Caco-2 (cell line): ENCODE data around the gene GBX2. TPM values are rescaled to one million over a fixed set of nuclear protein-coding genes. Genes with fewer than 3 reads are reported as not detected.

Source experiments
- BruUV-seq: library from RNA; stranded (reverse); fragments of 400-500 nt; replicated peaks from 2 replicates; lab custom pipeline; 2021; lab: Mats Ljungman, UMichigan
- CTCF ChIA-PET: fragments of 300-600 bp; sonication (Branson Sonifier 250); formaldehyde crosslinking; loops from one replicate; lab custom pipeline; 2022; ENCODE audit warnings: antibody characterized with exemption; lab: Charles Lee
- POLR2A ChIA-PET: fragments of 300-600 bp; sonication (Branson Sonifier 250); formaldehyde crosslinking; loops from one replicate; lab custom pipeline; 2022; ENCODE audit warnings: antibody characterized with exemption; lab: Charles Lee
- DNase-seq, 2 experiments: peaks; one replicate each; pipeline versions ENCODE4 v3.0.0 to v3.0.0-alpha.2; 2020 to 2022
- H3K27me3 ChIP-seq: replicated peaks from 2 replicates; pipeline ENCODE4 v1.6.0; 2011; ENCODE audit warnings: low read length; ENCODE audit not compliant: control insufficient read depth, insufficient read depth
- H3K36me3 ChIP-seq: 2 replicates; pipeline ENCODE4 v1.5.1; 2011; ENCODE audit warnings: low read length; ENCODE audit not compliant: control insufficient read depth, insufficient read depth
- H3K4me1 ChIP-seq: fragments of 250-450 bp; sonication (Bioruptor Pico); 2 replicates; pipeline ENCODE4 v1.5.1; 2020; ENCODE audit warnings: mild to moderate bottlenecking
- H3K4me3 ChIP-seq: 2 replicates; pipeline ENCODE4 v1.5.1; 2011; ENCODE audit warnings: low read depth, mild to moderate bottlenecking, control low read depth, low read length
- H3K9me3 ChIP-seq: fragments of 250-450 bp; sonication (Bioruptor Pico); 2 replicates; pipeline ENCODE4 v1.5.1; 2020; ENCODE audit warnings: mild to moderate bottlenecking, moderate library complexity
- H3K27ac Mint-ChIP-seq: one replicate; pipeline ENCODE4 v1.8.0; 2022; ENCODE audit warnings: mixed read lengths; ENCODE audit not compliant: unreplicated experiment
- H3K27me3 Mint-ChIP-seq: one replicate; pipeline ENCODE4 v1.8.0; 2022; ENCODE audit warnings: mixed read lengths; ENCODE audit not compliant: insufficient read depth, unreplicated experiment
- H3K36me3 Mint-ChIP-seq: one replicate; pipeline ENCODE4 v1.8.0; 2022; ENCODE audit warnings: mild to moderate bottlenecking, mixed read lengths; ENCODE audit not compliant: insufficient read depth, unreplicated experiment
- H3K4me1 Mint-ChIP-seq: one replicate; pipeline ENCODE4 v1.8.0; 2022; ENCODE audit warnings: low read depth, mixed read lengths; ENCODE audit not compliant: unreplicated experiment
- H3K4me3 Mint-ChIP-seq: one replicate; pipeline ENCODE4 v1.8.0; 2022; ENCODE audit warnings: mild to moderate bottlenecking, moderate library complexity, mixed read lengths; ENCODE audit not compliant: unreplicated experiment
- H3K9me3 Mint-ChIP-seq: one replicate; pipeline ENCODE4 v1.8.0; 2022; ENCODE audit warnings: mixed read lengths; ENCODE audit not compliant: unreplicated experiment
- CTCF ChIP-seq, 2 experiments: fragments of 200-600 bp in 1 of 2; IDR thresholded peaks; 1 replicate in 1 of 2; 2 replicates in 1 of 2; pipeline versions ENCODE4 v1.5.1 to v1.8.0; 2011 to 2022; ENCODE audit warnings: antibody characterized with exemption in 1 of 2, control low read depth in 1 of 2, inconsistent platforms in 1 of 2, low read depth in 1 of 2, low read length in 1 of 2, mild to moderate bottlenecking in 1 of 2, moderate library complexity in 1 of 2; ENCODE audit not compliant: insufficient read depth in 1 of 2, severe bottlenecking in 1 of 2, unreplicated experiment in 1 of 2
- intact Hi-C: fragments of 100-400 bp; cut with micrococcal nuclease; formaldehyde crosslinking; loops from one replicate; pipeline ENCODE4 v1.10.0; 2022; ENCODE audit not compliant: unreplicated experiment
- total RNA-seq: library from RNA; stranded (reverse); gene quantifications from 2 replicates; pipeline ENCODE4 v1.2.3, GENCODE V29; 2022

Gene GBX2
- total RNA-seq, 1 experiment from 2014 or later, result 2.1 TPM

- Histone ChIP-seq H3K4me3 (no peak overlapping the region), H3K4me1 (no peaks in the 10 kb centered on the region), H3K36me3 (no peaks in the 10 kb centered on the region), H3K27me3 (no peaks in the 10 kb centered on the region), H3K9me3 (no peaks in the 10 kb centered on the region)
- no peak overlapping the region for H3K4me3 Mint-ChIP-seq
- no peak for DNase-seq
- POLR2A ChIA-PET, result no interaction called here
- H3K27ac Mint-ChIP-seq, result no peak overlapping the region
- H3K36me3 Mint-ChIP-seq, result no peaks in the 10 kb centered on the region
- no peaks in the 10 kb centered on the region for H3K4me1 Mint-ChIP-seq
- H3K27me3 Mint-ChIP-seq, result peaks cover 7% of the 10 kb centered on the region
- TF ChIP-seq CTCF (IDR thresholded peaks at IDR 0.05; ENCODE audit: insufficient read depth in 1 of 2, low read depth in 1 of 2, low read length in 1 of 2, severe bottlenecking in 1 of 2, unreplicated experiment in 1 of 2), result no peak
- no TSS peak for BruUV-seq
- CTCF ChIA-PET, result no interaction called here
- intact Hi-C loops, result no loop called here
- H3K9me3 Mint-ChIP-seq, result peaks cover 15% of the 10 kb centered on the region
Observed at GRCh38 chr2:236156860-236157194, 11.4 kb downstream of the GBX2 start.

DNA sequence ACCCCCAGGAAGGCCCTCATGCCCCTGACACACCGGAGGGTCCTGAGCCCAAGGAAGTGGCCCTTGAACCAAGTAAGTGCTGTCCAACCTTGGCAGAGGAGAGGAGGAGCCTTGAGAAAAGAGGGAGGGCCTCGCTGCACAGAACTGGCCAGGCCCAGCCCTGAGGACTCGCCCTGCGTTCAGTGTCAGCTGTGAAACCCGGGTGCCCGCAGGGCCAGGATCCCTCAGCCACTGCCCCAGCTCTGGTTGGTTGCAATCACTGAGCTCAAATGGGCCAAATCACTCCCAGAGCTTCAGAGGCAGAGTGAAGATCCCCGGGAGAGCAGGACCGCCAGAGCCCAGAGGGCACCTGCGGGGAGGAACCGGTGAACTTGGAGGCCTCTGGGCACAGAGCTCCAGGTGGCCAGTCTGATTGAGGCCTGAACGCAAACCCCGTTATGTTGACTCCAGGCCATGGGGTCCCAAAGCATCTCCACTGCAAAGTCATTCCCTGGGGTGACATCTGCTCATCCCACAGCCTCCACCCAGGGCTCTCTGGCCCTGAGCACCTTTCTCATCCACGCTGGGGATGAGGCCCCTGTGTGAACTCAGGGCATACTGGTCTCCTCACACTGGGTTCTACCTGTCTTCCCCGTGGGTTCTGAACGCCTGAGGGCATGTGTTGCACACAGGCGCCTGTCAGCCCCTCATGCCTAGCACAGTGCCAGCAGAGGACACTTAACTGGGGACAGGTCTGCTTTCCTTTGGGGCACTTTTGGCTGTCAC is 11.9 kb downstream of the GBX2 start:
- Mint-ChIP-seq H3K4me1 (no peaks in the 10 kb centered on the region), H3K27me3 (peaks cover 7% of the 10 kb centered on the region), H3K36me3 (no peaks in the 10 kb centered on the region), H3K27ac (no peak overlapping the region), H3K9me3 (peaks cover 15% of the 10 kb centered on the region), H3K4me3 (no peak overlapping the region)
- Histone ChIP-seq H3K27me3 (no peaks in the 10 kb centered on the region), H3K9me3 (no peaks in the 10 kb centered on the region), H3K4me3 (no peak overlapping the region), H3K36me3 (no peaks in the 10 kb centered on the region), H3K4me1 (no peaks in the 10 kb centered on the region)
- intact Hi-C loops, result no loop called here
- CTCF ChIA-PET, result no interaction called here
- TF ChIP-seq CTCF (IDR thresholded peaks at IDR 0.05; ENCODE audit: insufficient read depth in 1 of 2, low read depth in 1 of 2, low read length in 1 of 2, severe bottlenecking in 1 of 2, unreplicated experiment in 1 of 2), result no peak
- POLR2A ChIA-PET, result no interaction called here
- no TSS peak for BruUV-seq
- no peak for DNase-seq

DNA sequence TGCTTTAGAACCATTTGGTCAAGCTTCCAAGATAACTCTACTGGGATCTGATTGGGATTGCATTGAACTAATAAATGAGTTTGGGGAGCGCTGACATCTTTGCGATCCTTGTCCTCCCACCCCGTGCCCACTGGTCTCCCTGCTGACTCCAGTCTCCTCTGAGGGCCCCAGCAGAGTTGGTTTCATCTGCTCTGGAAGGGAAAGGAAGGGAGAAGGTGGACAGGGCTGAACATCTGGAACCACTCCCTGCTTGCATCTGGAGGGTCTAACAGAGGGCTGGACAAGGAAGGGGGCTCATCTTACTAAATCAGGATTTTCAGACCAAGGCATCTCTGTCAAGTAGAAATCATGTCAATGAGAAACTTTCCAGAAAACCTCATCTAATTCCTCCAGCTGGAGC is 12.8 kb downstream of the GBX2 start:
- intact Hi-C loops, result no loop called here
- Mint-ChIP-seq H3K4me1 (no peaks in the 10 kb centered on the region), H3K9me3 (peaks cover 15% of the 10 kb centered on the region), H3K27ac (no peak overlapping the region), H3K36me3 (no peaks in the 10 kb centered on the region), H3K27me3 (peaks cover 7% of the 10 kb centered on the region), H3K4me3 (no peak overlapping the region)
- DNase-seq, result no peak
- Histone ChIP-seq H3K36me3 (no peaks in the 10 kb centered on the region), H3K9me3 (no peaks in the 10 kb centered on the region), H3K4me3 (no peak overlapping the region), H3K4me1 (no peaks in the 10 kb centered on the region), H3K27me3 (no peaks in the 10 kb centered on the region)
- CTCF ChIA-PET, result no interaction called here
- TF ChIP-seq CTCF (IDR thresholded peaks at IDR 0.05; ENCODE audit: insufficient read depth in 1 of 2, low read depth in 1 of 2, low read length in 1 of 2, severe bottlenecking in 1 of 2, unreplicated experiment in 1 of 2), result no peak
- POLR2A ChIA-PET, result no interaction called here
- no TSS peak for BruUV-seq
